ENCODE measurements around the gene NFATC4.
"Not testable (repeated sequence)": the region's sequence is repeated elsewhere in the genome, so short reads cannot be mapped to it uniquely, and the experiment has no call there.

- TF ChIP-seq CTCF (IDR thresholded peaks at IDR 0.05 in 2 of 3, conservative IDR thresholded peaks at IDR 0.05 in 1 of 3; ENCODE audit: borderline replicate concordance in 1 of 3, insufficient read depth in 1 of 3, low read depth in 2 of 3, low read length in 2 of 3); EZH2phosphoT487 (IDR thresholded peaks at IDR 0.05; ENCODE audit: borderline replicate concordance); JUND (IDR thresholded peaks at IDR 0.05); SRF (IDR thresholded peaks at IDR 0.05; ENCODE audit: low read depth); ZBTB33 (IDR thresholded peaks at IDR 0.05; ENCODE audit: extremely low read depth, insufficient replicate concordance, low read length); POLR2A (IDR thresholded peaks at IDR 0.05; ENCODE audit: borderline replicate concordance, extremely low read depth, insufficient read depth, insufficient read length); CEBPB (IDR thresholded peaks at IDR 0.05; ENCODE audit: low read depth); REST (IDR thresholded peaks at IDR 0.05; ENCODE audit: low read depth); EGR1 (IDR thresholded peaks at IDR 0.05; ENCODE audit: low read depth); EZH2 (IDR thresholded peaks at IDR 0.05); ATF3 (IDR thresholded peaks at IDR 0.05); TCF7L2 (IDR thresholded peaks at IDR 0.05; ENCODE audit: borderline replicate concordance, extremely low read depth, insufficient read depth, insufficient read length); ZNF274 (IDR thresholded peaks at IDR 0.05; ENCODE audit: low read depth, low read length); RAD21 (IDR thresholded peaks at IDR 0.05; ENCODE audit: low read depth): not testable (repeated sequence)
Observed at GRCh38 chr14:24371605-24372004, 3.6 kb downstream of the NFATC4 start.
